Measurements from ENCODE around the gene AUNIP. TPM values are rescaled to one million over a fixed set of nuclear protein-coding genes. Genes with fewer than 3 reads are reported as not detected.

The AUNIP gene
- total RNA-seq, 3 donors from 2014 or later (not counting 1 experiment from before 2014, with no cell fraction given), result 0.16 to 0.50 (median 0.20) TPM

DNA sequence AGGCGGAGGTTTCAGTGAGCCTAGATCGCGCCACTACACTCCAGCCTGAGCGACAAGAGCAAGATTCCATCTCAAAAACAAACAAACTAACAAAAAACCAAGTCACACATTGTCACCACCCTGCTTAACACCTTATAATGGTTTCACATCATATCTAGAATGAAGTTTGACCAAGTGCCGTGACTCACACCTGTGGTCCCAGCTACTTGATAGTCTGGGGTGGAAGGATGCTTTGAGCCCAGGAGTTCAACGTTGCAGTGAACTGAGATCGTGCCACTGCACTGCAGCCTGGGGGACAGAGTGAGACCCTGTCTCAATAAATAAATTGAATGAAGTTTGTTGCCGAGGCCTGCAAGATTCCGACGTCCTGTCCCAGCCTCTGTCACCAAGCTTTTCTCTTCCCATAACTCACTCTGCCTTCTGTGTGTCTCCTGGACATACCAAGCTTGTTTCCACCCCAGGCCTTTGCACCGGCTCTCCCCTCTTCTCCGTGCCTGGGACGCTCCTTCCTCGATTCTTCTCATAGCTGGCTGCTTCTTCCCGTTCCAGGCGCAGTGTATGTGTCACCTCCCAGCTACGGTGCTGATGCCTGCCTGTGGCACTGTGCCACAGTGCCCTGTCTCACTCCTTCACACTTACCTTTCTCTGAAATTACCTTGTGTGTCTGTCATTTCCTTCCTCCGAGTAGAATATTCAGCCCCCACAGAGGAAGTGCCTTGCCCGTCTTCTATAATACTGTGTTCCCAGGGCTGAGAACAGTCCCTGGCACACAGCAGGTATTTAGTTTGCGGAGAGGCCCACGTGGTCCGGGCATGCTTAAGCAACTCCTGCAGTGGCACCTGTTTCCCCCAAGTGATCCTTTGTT, 63.1 kb downstream of the AUNIP start:
- H3K4me1 ChIP-seq (ENCODE audit: control insufficient read depth, insufficient read depth, low read length), result peaks cover 35% of the 10 kb centered on the region
- no peaks in the 10 kb centered on the region for H3K36me3 ChIP-seq (ENCODE audit: control insufficient read depth, insufficient read depth, low read length)
- intact Hi-C loops (cut with micrococcal nuclease), result loop anchor here (10.0 kb wide), 1 partner anchor 181 kb away; the partner anchor contains the start of gene MAN1C1
- H3K4me3 ChIP-seq (ENCODE audit: low read length), result no peak overlapping the region
- Mint-ChIP-seq H3K9me3 (no peaks in the 10 kb centered on the region), H3K4me3 (peak overlapping the region; percentile 52), H3K36me3 (no peaks in the 10 kb centered on the region), H3K4me1 (peaks cover 14 to 30% of the 10 kb centered on the region in 2 donors), H3K27ac (peak overlapping the region; percentile 36 to 37), H3K27me3 (ENCODE audit: low read depth in 2 of 2) (peaks cover 0 to 3% of the 10 kb centered on the region in 2 donors)
- no peaks in the 10 kb centered on the region for H3K9me3 ChIP-seq (ENCODE audit: control insufficient read depth, insufficient read depth, low read length)
- WGBS (ENCODE audit: insufficient coverage), result 66% methylated on average over 22 of the region's 22 CpGs
- no peak for ATAC-seq
- no peaks in the 10 kb centered on the region for H3K27me3 ChIP-seq (ENCODE audit: control insufficient read depth, insufficient read depth, low read length)
- TF ChIP-seq, protein P1, sequence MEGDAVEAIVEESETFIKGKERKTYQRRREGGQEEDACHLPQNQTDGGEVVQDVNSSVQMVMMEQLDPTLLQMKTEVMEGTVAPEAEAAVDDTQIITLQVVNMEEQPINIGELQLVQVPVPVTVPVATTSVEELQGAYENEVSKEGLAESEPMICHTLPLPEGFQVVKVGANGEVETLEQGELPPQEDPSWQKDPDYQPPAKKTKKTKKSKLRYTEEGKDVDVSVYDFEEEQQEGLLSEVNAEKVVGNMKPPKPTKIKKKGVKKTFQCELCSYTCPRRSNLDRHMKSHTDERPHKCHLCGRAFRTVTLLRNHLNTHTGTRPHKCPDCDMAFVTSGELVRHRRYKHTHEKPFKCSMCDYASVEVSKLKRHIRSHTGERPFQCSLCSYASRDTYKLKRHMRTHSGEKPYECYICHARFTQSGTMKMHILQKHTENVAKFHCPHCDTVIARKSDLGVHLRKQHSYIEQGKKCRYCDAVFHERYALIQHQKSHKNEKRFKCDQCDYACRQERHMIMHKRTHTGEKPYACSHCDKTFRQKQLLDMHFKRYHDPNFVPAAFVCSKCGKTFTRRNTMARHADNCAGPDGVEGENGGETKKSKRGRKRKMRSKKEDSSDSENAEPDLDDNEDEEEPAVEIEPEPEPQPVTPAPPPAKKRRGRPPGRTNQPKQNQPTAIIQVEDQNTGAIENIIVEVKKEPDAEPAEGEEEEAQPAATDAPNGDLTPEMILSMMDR (IDR thresholded peaks at IDR 0.05), result no peak
- peak in 1 of 2 donors; percentile 80 for DNase-seq
- no peak overlapping the region for H3K27ac ChIP-seq (ENCODE audit: low read length)

DNA sequence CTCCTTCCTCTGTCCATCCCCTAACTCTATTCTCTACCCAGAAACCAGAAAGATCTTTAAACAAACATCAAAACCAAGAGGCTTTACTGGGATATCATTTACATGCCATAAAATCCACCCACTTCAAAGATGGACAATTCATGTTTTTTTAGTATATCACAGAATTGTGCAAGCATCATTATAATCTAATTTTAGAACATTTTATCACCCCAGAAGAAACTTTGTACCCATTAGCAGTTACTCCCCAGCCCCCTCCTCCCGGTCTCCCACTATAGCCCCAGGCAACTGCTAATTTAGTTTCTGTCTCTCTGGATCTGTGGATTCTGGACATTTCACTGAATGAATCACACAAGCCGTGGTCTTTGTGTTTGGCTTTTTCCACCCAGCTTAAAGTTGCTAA, 64.0 kb downstream of the AUNIP start:
- Histone ChIP-seq H3K27me3 (ENCODE audit: control insufficient read depth, insufficient read depth, low read length) (no peaks in the 10 kb centered on the region), H3K4me1 (ENCODE audit: control insufficient read depth, insufficient read depth, low read length) (peaks cover 26% of the 10 kb centered on the region), H3K27ac (ENCODE audit: low read length) (no peak overlapping the region), H3K36me3 (ENCODE audit: control insufficient read depth, insufficient read depth, low read length) (no peaks in the 10 kb centered on the region), H3K4me3 (ENCODE audit: low read length) (no peak overlapping the region), H3K9me3 (ENCODE audit: control insufficient read depth, insufficient read depth, low read length) (no peaks in the 10 kb centered on the region)
- Mint-ChIP-seq H3K4me1 (peaks cover 14 to 22% of the 10 kb centered on the region in 2 donors), H3K4me3 (no peak overlapping the region), H3K9me3 (no peaks in the 10 kb centered on the region), H3K27ac (no peak overlapping the region), H3K27me3 (ENCODE audit: low read depth in 2 of 2) (no peaks in the 10 kb centered on the region), H3K36me3 (no peaks in the 10 kb centered on the region)
- TF ChIP-seq, protein P1 (IDR thresholded peaks at IDR 0.05), result no peak
- DNase-seq, result no peak
- no peak for ATAC-seq
- intact Hi-C loops (cut with micrococcal nuclease), result loop anchor here (10.0 kb wide), 1 partner anchor 180 kb away; the partner anchor contains the start of gene MAN1C1
- 81% methylated on average over 2 of the region's 2 CpGs for WGBS (ENCODE audit: insufficient coverage)

GRCh38 chr1:25794325-25794724, 64.9 kb downstream of the AUNIP start:
- Mint-ChIP-seq H3K9me3 (no peaks in the 10 kb centered on the region), H3K27me3 (ENCODE audit: low read depth in 2 of 2) (no peaks in the 10 kb centered on the region), H3K4me3 (no peak overlapping the region), H3K27ac (no peak overlapping the region), H3K36me3 (no peaks in the 10 kb centered on the region), H3K4me1 (peaks cover 14 to 17% of the 10 kb centered on the region in 2 donors)
- H3K4me3 ChIP-seq (ENCODE audit: low read length), result no peak overlapping the region
- H3K9me3 ChIP-seq (ENCODE audit: control insufficient read depth, insufficient read depth, low read length), result no peaks in the 10 kb centered on the region
- DNase-seq, result no peak
- no peaks in the 10 kb centered on the region for H3K36me3 ChIP-seq (ENCODE audit: control insufficient read depth, insufficient read depth, low read length)
- peaks cover 20% of the 10 kb centered on the region for H3K4me1 ChIP-seq (ENCODE audit: control insufficient read depth, insufficient read depth, low read length)
- TF ChIP-seq, protein P1 (IDR thresholded peaks at IDR 0.05), result no peak
- WGBS (ENCODE audit: insufficient coverage), result 84% methylated on average over 8 of the region's 8 CpGs
- H3K27ac ChIP-seq (ENCODE audit: low read length), result no peak overlapping the region
- ATAC-seq, result no peak
- intact Hi-C loops (cut with micrococcal nuclease), result loop anchor here (10.0 kb wide), 1 partner anchor 180 kb away; the partner anchor contains the start of gene MAN1C1
- no peaks in the 10 kb centered on the region for H3K27me3 ChIP-seq (ENCODE audit: control insufficient read depth, insufficient read depth, low read length)

All from natural killer cell (primary cell).